Measurements from ENCODE around the gene NDST3. TPM values are rescaled to one million over a fixed set of nuclear protein-coding genes. Genes with fewer than 3 reads are reported as not detected.

Gene NDST3
- total RNA-seq, 1 experiment from 2014 or later = 0.70 TPM

GRCh38 chr4:118235566-118236120 lies 201.4 kb downstream of the NDST3 start:
- no peaks in the 10 kb centered on the region for H3K36me3 Mint-ChIP-seq (ENCODE audit: insufficient read depth in 1 of 3, low read depth in 3 of 3)
- Histone ChIP-seq H3T11ph (ENCODE audit: low read length) (no peak overlapping the region), H2BK12ac (ENCODE audit: insufficient read length, low read depth, low read length) (no peak overlapping the region), H4K8ac (replicated peaks; ENCODE audit: insufficient read length, low read depth, low read length) (no peak overlapping the region), H3K9ac (ENCODE audit: extremely low read depth, insufficient read length, low read length) (no peak overlapping the region), H2AK5ac (ENCODE audit: insufficient read length, low read length) (no peak overlapping the region), H3K4me1 (ENCODE audit: insufficient read depth, low read length) (no peaks in the 10 kb centered on the region), H4K20me1 (ENCODE audit: control insufficient read depth, insufficient read depth, insufficient read length) (no peaks in the 10 kb centered on the region), H2BK120ac (ENCODE audit: low read depth, low read length, poor library complexity, severe bottlenecking) (no peak overlapping the region), H3K56ac (ENCODE audit: insufficient read length, low read depth, low read length) (no peak overlapping the region), H3K9me3 (ENCODE audit: control insufficient read depth, low read depth, low read length) (no peaks in the 10 kb centered on the region), H3K27me3 (ENCODE audit: insufficient read depth, low read length) (no peaks in the 10 kb centered on the region), H2BK5ac (ENCODE audit: insufficient read length, low read length) (no peak overlapping the region), H2BK20ac (ENCODE audit: low read depth, low read length, poor library complexity, severe bottlenecking) (no peak overlapping the region), H2AFZ (ENCODE audit: low read length) (no peak overlapping the region), H3K23ac (ENCODE audit: insufficient read length, low read depth, low read length) (no peak overlapping the region), H3K79me1 (ENCODE audit: insufficient read depth, low read depth, low read length, poor library complexity, severe bottlenecking) (no peaks in the 10 kb centered on the region), H2BK15ac (ENCODE audit: low read depth, low read length) (no peak overlapping the region), H3K4ac (ENCODE audit: low read depth, low read length) (no peak overlapping the region), H3K14ac (ENCODE audit: insufficient read depth, low read length) (no peak overlapping the region), H3K27ac (ENCODE audit: insufficient read length, low read depth, low read length) (no peak overlapping the region), H4K91ac (ENCODE audit: insufficient read length, low read depth, low read length) (no peak overlapping the region), H3K18ac (ENCODE audit: insufficient read length, low read depth, low read length) (no peak overlapping the region), H3K79me2 (ENCODE audit: insufficient read depth, low read length) (no peaks in the 10 kb centered on the region), H4K5ac (ENCODE audit: insufficient read length, low read depth, low read length) (no peak overlapping the region), H3K23me2 (ENCODE audit: insufficient read length, low read depth, low read length, poor library complexity, severe bottlenecking) (no peaks in the 10 kb centered on the region), H3K4me2 (ENCODE audit: insufficient read depth, insufficient read length, low read length) (no peak overlapping the region)
- peaks cover 0 to 13% of the 10 kb centered on the region in 2 experiments; a peak in 2 of 4 replicates for H3K4me1 Mint-ChIP-seq
- H3K27me3 Mint-ChIP-seq (ENCODE audit: low read depth) = no peaks in the 10 kb centered on the region
- no peaks in the 10 kb centered on the region; a peak in 1 of 5 replicates for H3K9me3 Mint-ChIP-seq
- no peak overlapping the region for H3K4me3 Mint-ChIP-seq
- DNase-seq = no peak
- WGBS (ENCODE audit: extremely low coverage, insufficient read length, low lambda C conversion rate) = no CpG with 5 or more reads among the region's 1 CpG
- no peak overlapping the region for H3K27ac Mint-ChIP-seq
- TF ChIP-seq, protein P1, sequence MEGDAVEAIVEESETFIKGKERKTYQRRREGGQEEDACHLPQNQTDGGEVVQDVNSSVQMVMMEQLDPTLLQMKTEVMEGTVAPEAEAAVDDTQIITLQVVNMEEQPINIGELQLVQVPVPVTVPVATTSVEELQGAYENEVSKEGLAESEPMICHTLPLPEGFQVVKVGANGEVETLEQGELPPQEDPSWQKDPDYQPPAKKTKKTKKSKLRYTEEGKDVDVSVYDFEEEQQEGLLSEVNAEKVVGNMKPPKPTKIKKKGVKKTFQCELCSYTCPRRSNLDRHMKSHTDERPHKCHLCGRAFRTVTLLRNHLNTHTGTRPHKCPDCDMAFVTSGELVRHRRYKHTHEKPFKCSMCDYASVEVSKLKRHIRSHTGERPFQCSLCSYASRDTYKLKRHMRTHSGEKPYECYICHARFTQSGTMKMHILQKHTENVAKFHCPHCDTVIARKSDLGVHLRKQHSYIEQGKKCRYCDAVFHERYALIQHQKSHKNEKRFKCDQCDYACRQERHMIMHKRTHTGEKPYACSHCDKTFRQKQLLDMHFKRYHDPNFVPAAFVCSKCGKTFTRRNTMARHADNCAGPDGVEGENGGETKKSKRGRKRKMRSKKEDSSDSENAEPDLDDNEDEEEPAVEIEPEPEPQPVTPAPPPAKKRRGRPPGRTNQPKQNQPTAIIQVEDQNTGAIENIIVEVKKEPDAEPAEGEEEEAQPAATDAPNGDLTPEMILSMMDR (conservative IDR thresholded peaks at IDR 0.05) = no peak
